NB4 (cell line): ENCODE measurements around the gene THBS3.

ENCODE experiments used
- POLR2A ChIP-seq: IDR thresholded peaks from 2 replicates; pipeline ENCODE4 v1.6.1; 2011; ENCODE audit warnings: mild to moderate bottlenecking; ENCODE audit not compliant: insufficient read length; ENCODE audit errors: extremely low read depth
- TF ChIP-seq, protein P1 (sequence below): IDR thresholded peaks from one replicate; pipeline ENCODE4 v1.5.1; 2012; ENCODE audit warnings: low read depth, low read length

DNA sequence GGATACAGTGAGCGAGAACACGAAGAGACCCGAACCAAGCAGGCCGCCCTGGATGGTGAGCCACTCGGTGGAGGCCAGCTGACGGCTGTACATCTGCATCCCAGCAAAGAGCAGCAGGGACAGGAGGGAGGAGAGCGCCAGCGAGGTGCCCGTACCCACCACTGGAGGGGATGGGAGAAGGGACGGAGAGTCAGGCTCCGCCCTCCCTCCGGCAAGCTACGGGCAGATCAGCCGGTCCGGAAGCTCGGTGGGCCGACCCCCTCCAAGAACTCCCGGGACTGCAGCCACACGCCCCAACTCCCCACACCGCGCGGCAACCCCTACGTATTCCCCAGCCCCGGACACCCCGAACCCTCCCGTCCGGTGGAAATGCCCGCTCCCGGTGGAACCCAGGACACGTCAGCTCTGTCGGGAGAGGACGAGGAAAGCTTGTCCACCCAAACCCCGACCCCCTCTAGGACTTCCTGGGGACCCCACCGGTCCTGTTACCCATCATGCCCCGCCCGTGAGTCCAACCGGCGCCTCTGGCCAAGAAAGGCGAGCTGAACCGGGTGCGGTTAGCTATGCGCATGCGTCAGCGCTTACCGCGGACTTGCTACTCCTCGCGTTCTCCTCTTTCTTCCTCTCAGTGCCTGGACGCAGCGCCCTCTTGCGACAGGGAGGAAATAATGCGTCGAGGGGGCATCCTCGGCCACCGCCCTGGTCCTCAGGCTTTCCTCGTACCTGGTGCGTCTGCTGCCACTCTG lies 34.8 kb downstream of the THBS3 start, which contains the start of gene KRTCAP2:
- TF ChIP-seq, protein P1, sequence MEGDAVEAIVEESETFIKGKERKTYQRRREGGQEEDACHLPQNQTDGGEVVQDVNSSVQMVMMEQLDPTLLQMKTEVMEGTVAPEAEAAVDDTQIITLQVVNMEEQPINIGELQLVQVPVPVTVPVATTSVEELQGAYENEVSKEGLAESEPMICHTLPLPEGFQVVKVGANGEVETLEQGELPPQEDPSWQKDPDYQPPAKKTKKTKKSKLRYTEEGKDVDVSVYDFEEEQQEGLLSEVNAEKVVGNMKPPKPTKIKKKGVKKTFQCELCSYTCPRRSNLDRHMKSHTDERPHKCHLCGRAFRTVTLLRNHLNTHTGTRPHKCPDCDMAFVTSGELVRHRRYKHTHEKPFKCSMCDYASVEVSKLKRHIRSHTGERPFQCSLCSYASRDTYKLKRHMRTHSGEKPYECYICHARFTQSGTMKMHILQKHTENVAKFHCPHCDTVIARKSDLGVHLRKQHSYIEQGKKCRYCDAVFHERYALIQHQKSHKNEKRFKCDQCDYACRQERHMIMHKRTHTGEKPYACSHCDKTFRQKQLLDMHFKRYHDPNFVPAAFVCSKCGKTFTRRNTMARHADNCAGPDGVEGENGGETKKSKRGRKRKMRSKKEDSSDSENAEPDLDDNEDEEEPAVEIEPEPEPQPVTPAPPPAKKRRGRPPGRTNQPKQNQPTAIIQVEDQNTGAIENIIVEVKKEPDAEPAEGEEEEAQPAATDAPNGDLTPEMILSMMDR = peak; percentile 71
- TF ChIP-seq POLR2A = peak; percentile 87
